Inflammatory macrophage treated with lipopolysaccharide for 1 hour (primary cell): ENCODE results near the gene TRAF4.
"Not testable (repeated sequence)": the region's sequence is repeated elsewhere in the genome, so short reads cannot be mapped to it uniquely, and the experiment has no call there.

ENCODE experiments used
- DNase-seq, 2 donors: peaks; one replicate each; pipeline ENCODE4 v3.0.0-alpha.2; 2020 to 2022

TRAF4 gene

GRCh38 chr17:28749516-28750177 lies 5.8 kb downstream of the TRAF4 start:
- no peak for DNase-seq

- peak; percentile 75 to 97 for DNase-seq
These were observed 6.6 kb downstream of the TRAF4 start for GRCh38 chr17:28750178-28751047.

GRCh38 chr17:28751600-28752366 lies 8.0 kb downstream of the TRAF4 start:
- no peak for DNase-seq

- DNase-seq, result no peak
These were observed 11.7 kb downstream of the TRAF4 start for GRCh38 chr17:28755486-28755885.

- DNase-seq, result no peak
These were observed 12.4 kb downstream of the TRAF4 start for GRCh38 chr17:28756049-28756804.

GRCh38 chr17:28758411-28759121 lies 14.8 kb downstream of the TRAF4 start:
- no peak for DNase-seq

GRCh38 chr17:28759256-28759865 lies 15.6 kb downstream of the TRAF4 start:
- no peak for DNase-seq

GRCh38 chr17:28760601-28761562 lies 17.1 kb downstream of the TRAF4 start:
- peak; percentile 52 to 70 for DNase-seq

- DNase-seq, result peak in 1 of 2 donors; percentile 4
These were observed 19.5 kb downstream of the TRAF4 start for GRCh38 chr17:28763137-28763799.

GRCh38 chr17:28763804-28764266 lies 20.0 kb downstream of the TRAF4 start:
- peak; percentile 31 to 93 for DNase-seq

GRCh38 chr17:28765038-28765437 lies 21.2 kb downstream of the TRAF4 start:
- no peak for DNase-seq

GRCh38 chr17:28773736-28774135 lies 29.9 kb downstream of the TRAF4 start:
- DNase-seq, result no peak

- DNase-seq, result no peak
These were observed 30.4 kb downstream of the TRAF4 start for GRCh38 chr17:28774206-28774605.

- DNase-seq, result no peak
These were observed 33.4 kb downstream of the TRAF4 start for GRCh38 chr17:28777178-28777577.

- not testable (repeated sequence) for DNase-seq
These were observed 35.8 kb downstream of the TRAF4 start for GRCh38 chr17:28779601-28780000.

GRCh38 chr17:28783161-28783560 lies 39.4 kb downstream of the TRAF4 start:
- DNase-seq, result no peak

GRCh38 chr17:28788100-28788499 lies 44.3 kb downstream of the TRAF4 start:
- no peak for DNase-seq

- DNase-seq, result peak; percentile 61 to 75
These were observed 49.3 kb downstream of the TRAF4 start for GRCh38 chr17:28792877-28793661.
